HepG2 (cell line): Measurements from ENCODE around the gene NSMCE1. TPM values are rescaled to one million over a fixed set of nuclear protein-coding genes. Genes with fewer than 3 reads are reported as not detected.
A peak's percentile ranks its signal among the peaks of the same experiment; 100 is the strongest.

Experiments used
- ARID5B ChIP-seq: IDR thresholded peaks from 2 replicates; pipeline ENCODE4 v1.4.0; 2020; ENCODE audit warnings: mild to moderate bottlenecking, missing genetic modification reagents
- ARNTL ChIP-seq: sonication (generic); formaldehyde crosslinking; IDR thresholded peaks from 2 replicates; pipeline ENCODE4 v1.4.0; 2020; ENCODE audit warnings: mild to moderate bottlenecking, missing genetic modification reagents
- FIP1L1 ChIP-seq: fragments of 200-400 bp; formaldehyde crosslinking; IDR thresholded peaks from 2 replicates; pipeline ENCODE4 v1.6.1; 2018; ENCODE audit warnings: low read depth, mild to moderate bottlenecking, low read length, moderate library complexity, borderline replicate concordance; ENCODE audit not compliant: insufficient read depth
- GTF3A ChIP-seq: sonication (generic); formaldehyde crosslinking; conservative IDR thresholded peaks from 2 replicates; pipeline ENCODE4 v1.4.0; 2020; ENCODE audit warnings: mild to moderate bottlenecking, missing genetic modification reagents
- HMGXB4 ChIP-seq, 2 experiments: sonication (generic) in 1 of 2; formaldehyde crosslinking in 1 of 2; IDR thresholded peaks; 2 replicates each; pipeline versions ENCODE4 v1.4.0 to v1.6.1; 2018 to 2020; ENCODE audit warnings: missing genetic modification reagents in 2 of 2, borderline replicate concordance in 1 of 2, low read depth in 1 of 2, mild to moderate bottlenecking in 1 of 2, missing biosample characterization in 1 of 2
- MLXIP ChIP-seq: sonication (generic); formaldehyde crosslinking; IDR thresholded peaks from 2 replicates; pipeline ENCODE4 v1.9.0; 2021; ENCODE audit warnings: missing genetic modification reagents, borderline replicate concordance
- SOX13 ChIP-seq, 3 experiments: fragments of 450-650 bp in 1 of 3; sonication (generic) in 1 of 3; formaldehyde crosslinking in 1 of 3; IDR thresholded peaks in 2 of 3; conservative IDR thresholded peaks in 1 of 3; 2 replicates each; pipeline versions ENCODE4 v1.5.0 to v1.6.1; 2016 to 2020; ENCODE audit warnings: antibody characterized with exemption in 1 of 3, mild to moderate bottlenecking in 1 of 3, missing compliant biosample characterization in 1 of 3, missing genetic modification reagents in 1 of 3, moderate library complexity in 1 of 3
- THAP9 ChIP-seq: sonication (generic); formaldehyde crosslinking; IDR thresholded peaks from 2 replicates; pipeline ENCODE4; 2020; ENCODE audit warnings: missing genetic modification reagents, mild to moderate bottlenecking, borderline replicate concordance
- ZNF772 ChIP-seq: sonication (generic); formaldehyde crosslinking; IDR thresholded peaks from 2 replicates; pipeline ENCODE4 v1.5.0; 2020; ENCODE audit warnings: mild to moderate bottlenecking, missing genetic modification reagents
- polyA plus RNA-seq, 8 experiments: library from polyadenylated mRNA; depleted of rRNA in 3 of 8; stranded (reverse) in 7 of 8; unstranded in 1 of 8; fragments of >200 nt; fragmentation: Illumina TruSeq in 4 of 8; extraction: Trizol in 4 of 8; gene quantifications; 2 replicates each; pipeline versions ENCODE4 v1.2.1 to v1.2.3, GENCODE V29; 2011 to 2016; ENCODE audit warnings: low read depth in 4 of 8, missing spikeins in 1 of 8, mixed read lengths in 1 of 8; ENCODE audit not compliant: insufficient read depth in 1 of 8
- total RNA-seq, 5 experiments: library from RNA; depleted of rRNA; stranded (reverse); fragments of >200 nt; fragmentation: Illumina TruSeq; extraction: Trizol; gene quantifications; 2 replicates each; pipeline ENCODE4 v1.2.3, GENCODE V29; 2016; ENCODE audit warnings: low read depth in 1 of 5

Gene NSMCE1
- total and polyA plus RNA-seq, 2 of the 13 experiments (the other 11 are each of a cell fraction or from before 2014, with no cell fraction given): 42.7 to 52.9 TPM

GRCh38 chr16:27311897-27312303, 43.3 kb upstream of the NSMCE1 start (continued):
- TF ChIP-seq THAP9 (CRISPR knock-in tag): no peak
- peak; percentile 22; the same call in 1 of the 2 replicates for TF ChIP-seq ARID5B (CRISPR knock-in tag)
- TF ChIP-seq HMGXB4 (CRISPR knock-in tag; IDR thresholded peaks at IDR 0.05; ENCODE audit: borderline replicate concordance in 1 of 2, low read depth in 1 of 2): no peak
- TF ChIP-seq SOX13 (IDR thresholded peaks at IDR 0.05): no peak
- 0 out of 4 replicates have a peak, but pooled peaks of 1 of the 2 experiments have one; percentile 25 for TF ChIP-seq SOX13 (CRISPR knock-in tag; conservative IDR thresholded peaks at IDR 0.05 in 1 of 2, IDR thresholded peaks at IDR 0.05 in 1 of 2)
- TF ChIP-seq ZNF772: 0 out of 2 replicates have a peak, but pooled peaks have one; percentile 46
- TF ChIP-seq ARNTL: 0 out of 2 replicates have a peak, but pooled peaks have one; percentile 23
- TF ChIP-seq FIP1L1: no peak
- TF ChIP-seq GTF3A: 0 out of 2 replicates have a peak, but pooled peaks have one; percentile 4
- no peak for TF ChIP-seq MLXIP
